Activated CD8-positive, alpha-beta T cell treated with anti-CD3 and anti-CD28 coated beads, Interleukin-2, amount 10 ng/mL, durations not matched to agents 7 days and 5 days (primary cell): Measurements from ENCODE around the gene ODC1. TPM values are rescaled to one million over a fixed set of nuclear protein-coding genes. Genes with fewer than 3 reads are reported as not detected.
"Not testable (repeated sequence)": the region's sequence is repeated elsewhere in the genome, so short reads cannot be mapped to it uniquely, and the experiment has no call there.

Experiments used
- ATAC-seq: fragments of 150-1000 bp; cut with Tn5 transposase; one replicate; pipeline ENCODE4 v1.10.0; 2021; ENCODE audit warnings: moderate library complexity
- CTCF ChIA-PET: fragments of 350-600 bp; sonication (Branson Sonifier 250); formaldehyde crosslinking; loops from one replicate; lab custom pipeline; 2021; ENCODE audit warnings: antibody characterized with exemption; lab: Charles Lee
- POLR2A ChIA-PET: fragments of 350-600 bp; sonication (Branson Sonifier 250); formaldehyde crosslinking; loops from one replicate; lab custom pipeline; 2021; ENCODE audit warnings: antibody characterized with exemption; lab: Charles Lee
- DNase-seq: peaks from one replicate; pipeline ENCODE4 v3.0.0-alpha.2; 2020
- H3K27ac Mint-ChIP-seq: one replicate; pipeline ENCODE4 v1.8.0; 2021; ENCODE audit warnings: mild to moderate bottlenecking, mixed read lengths
- H3K27me3 Mint-ChIP-seq: one replicate; pipeline ENCODE4 v1.8.0; 2021; ENCODE audit warnings: low read depth, mixed read lengths
- H3K36me3 Mint-ChIP-seq: one replicate; pipeline ENCODE4 v1.8.0; 2021; ENCODE audit warnings: low read depth, mixed read lengths
- H3K4me1 Mint-ChIP-seq: one replicate; pipeline ENCODE4 v1.8.0; 2021; ENCODE audit warnings: low read depth, mixed read lengths
- H3K4me3 Mint-ChIP-seq: one replicate; pipeline ENCODE4 v1.8.0; 2021; ENCODE audit warnings: mild to moderate bottlenecking, mixed read lengths
- H3K9me3 Mint-ChIP-seq: one replicate; pipeline ENCODE4 v1.8.0; 2022; ENCODE audit warnings: mixed read lengths; ENCODE audit not compliant: insufficient read depth
- total RNA-seq, 2 experiments: library from RNA; stranded (reverse); gene quantifications; one replicate each; pipeline ENCODE4 v1.2.3, GENCODE V29; 2021

ODC1 gene
- total RNA-seq, 2 experiments from 2014 or later, result 54.4 to 54.6 TPM

DNA sequence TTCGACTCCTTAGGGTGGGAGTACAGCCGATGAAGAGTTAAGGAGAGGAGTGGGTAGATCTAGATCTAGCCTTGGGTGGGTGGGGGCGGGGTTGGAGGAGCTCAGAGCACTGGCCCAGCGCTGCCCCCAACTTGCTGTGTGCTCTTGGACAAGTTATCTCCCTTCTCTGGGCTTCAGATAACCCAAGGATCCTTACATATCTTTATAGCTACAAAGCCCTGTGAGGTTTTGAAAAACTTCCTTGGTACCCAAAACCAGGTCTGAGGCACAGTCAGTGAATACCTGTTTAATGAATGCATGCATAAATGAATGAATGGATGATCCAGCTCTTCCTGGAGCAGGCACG, 1.3 kb upstream of the ODC1 start:
- Mint-ChIP-seq H3K27ac (peak overlapping the region; percentile 91), H3K9me3 (no peaks in the 10 kb centered on the region), H3K4me1 (peaks cover 43% of the 10 kb centered on the region), H3K27me3 (no peaks in the 10 kb centered on the region), H3K36me3 (peaks cover 9% of the 10 kb centered on the region), H3K4me3 (peak overlapping the region; percentile 82)
- DNase-seq (no peak), ATAC-seq (no peak)
- POLR2A ChIA-PET, result interaction anchor here (0.6 kb wide), 1 partner anchor 210 kb away, joined by 3 read pairs; no protein-coding TSS in a partner anchor
- CTCF ChIA-PET, result interaction anchor here (0.9 to 1.6 kb wide), 6 partner anchors 10 to 219 kb away, joined by 3 to 5 read pairs (median 3); no protein-coding TSS in a partner anchor

DNA sequence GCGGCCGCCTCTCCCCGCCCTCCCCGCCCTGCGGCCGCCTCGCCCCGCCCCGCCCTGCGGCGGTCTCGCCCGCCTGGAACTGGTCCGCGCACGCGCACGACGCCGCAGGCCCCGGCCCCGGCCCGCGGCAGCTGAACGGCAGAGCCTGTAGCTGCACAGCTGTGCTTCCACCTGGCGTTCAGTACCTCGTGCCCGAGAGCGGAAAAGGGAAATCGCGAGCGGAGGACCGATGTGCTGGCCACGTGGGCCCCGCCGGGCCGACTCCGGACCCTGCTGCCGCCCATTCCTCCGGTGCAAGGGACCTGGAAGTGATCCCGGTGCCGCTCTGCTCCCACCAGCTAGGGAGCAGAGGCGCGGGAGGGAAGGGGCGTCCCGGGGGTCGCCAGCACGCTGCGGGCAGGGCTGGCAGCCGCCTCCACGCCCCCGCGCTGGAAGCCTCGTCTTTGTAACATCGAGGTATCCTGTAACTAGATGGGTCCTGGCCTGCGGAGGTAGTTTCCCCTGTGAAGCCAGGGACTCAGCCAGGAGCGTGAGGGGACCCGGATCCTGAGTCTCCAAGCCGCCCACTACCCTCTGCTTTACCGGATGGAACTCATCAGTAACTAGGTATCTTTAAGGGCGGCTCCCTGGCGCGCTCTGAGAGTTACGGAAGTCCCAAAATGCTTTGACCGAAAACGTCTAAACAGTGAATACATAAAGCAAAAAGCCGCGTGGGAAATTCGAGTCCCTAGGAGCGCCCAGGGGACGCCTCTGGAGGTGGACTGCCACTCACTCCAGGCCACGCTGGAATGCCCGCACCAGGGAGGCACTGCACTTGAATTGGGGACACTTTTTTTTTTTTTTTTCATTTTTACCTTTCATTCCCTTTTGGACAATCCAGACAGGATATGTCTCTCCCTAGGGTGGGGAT, 704 bp upstream of the ODC1 start:
- Mint-ChIP-seq H3K27ac (peak overlapping the region; percentile 91), H3K27me3 (no peaks in the 10 kb centered on the region), H3K4me1 (peaks cover 46% of the 10 kb centered on the region), H3K4me3 (peak overlapping the region; percentile 82), H3K36me3 (peaks cover 15% of the 10 kb centered on the region), H3K9me3 (no peaks in the 10 kb centered on the region)
- CTCF ChIA-PET, result interaction anchor here (0.7 to 5.1 kb wide), 15 partner anchors 9 to 376 kb away, joined by 3 to 47 read pairs (median 4); partner anchors contain the start of gene NOL10
- ATAC-seq, result peak; percentile 72
- POLR2A ChIA-PET, result interaction anchor here (0.6 to 1.9 kb wide), 10 partner anchors 12 to 331 kb away, joined by 3 to 6 read pairs (median 4); partner anchors contain the start of genes NOL10 and RRM2
- peak; percentile 95 for DNase-seq

DNA sequence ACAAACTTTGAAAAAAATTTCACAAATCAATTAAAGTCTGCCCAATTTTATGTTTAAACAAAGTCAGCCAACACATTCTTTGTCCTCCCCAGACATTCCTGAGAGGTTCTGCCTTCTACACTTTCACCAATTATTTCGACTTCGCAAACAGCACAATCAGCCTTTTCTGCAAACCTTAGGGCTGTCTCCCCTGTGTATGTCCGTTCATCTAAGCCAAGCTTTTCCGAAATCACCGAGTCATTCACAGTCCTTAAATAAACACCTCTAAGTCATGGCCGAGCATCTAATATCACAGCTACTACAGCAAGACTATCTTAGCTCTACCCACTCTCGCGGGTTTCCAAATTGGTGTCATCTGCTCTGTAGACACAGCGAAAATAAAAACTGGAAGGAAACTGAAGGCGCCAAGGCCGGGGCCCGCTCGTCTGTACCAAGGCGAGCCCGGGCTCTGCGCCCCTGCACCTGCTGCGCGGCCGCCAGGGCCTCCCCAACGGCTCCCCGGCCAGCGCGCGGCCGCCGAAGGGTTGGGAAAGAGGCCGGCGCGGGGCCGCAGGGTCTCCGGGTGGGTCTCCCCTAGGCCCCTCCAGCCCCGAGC, 730 bp downstream of the ODC1 start:
- Mint-ChIP-seq H3K4me1 (peaks cover 43% of the 10 kb centered on the region), H3K36me3 (peaks cover 24% of the 10 kb centered on the region), H3K27ac (peak overlapping the region; percentile 84), H3K27me3 (no peaks in the 10 kb centered on the region), H3K9me3 (no peaks in the 10 kb centered on the region), H3K4me3 (peak overlapping the region; percentile 87)
- DNase-seq (peak; percentile 64), ATAC-seq (peak; percentile 18)
- CTCF ChIA-PET, result interaction anchor here (1.1 to 5.1 kb wide), 13 partner anchors 8 to 648 kb away, joined by 3 to 47 read pairs (median 4); partner anchors contain the start of gene NOL10
- POLR2A ChIA-PET, result interaction anchor here (1.0 to 1.9 kb wide), 6 partner anchors 46 to 326 kb away, joined by 3 to 6 read pairs (median 5); partner anchors contain the start of gene RRM2

DNA sequence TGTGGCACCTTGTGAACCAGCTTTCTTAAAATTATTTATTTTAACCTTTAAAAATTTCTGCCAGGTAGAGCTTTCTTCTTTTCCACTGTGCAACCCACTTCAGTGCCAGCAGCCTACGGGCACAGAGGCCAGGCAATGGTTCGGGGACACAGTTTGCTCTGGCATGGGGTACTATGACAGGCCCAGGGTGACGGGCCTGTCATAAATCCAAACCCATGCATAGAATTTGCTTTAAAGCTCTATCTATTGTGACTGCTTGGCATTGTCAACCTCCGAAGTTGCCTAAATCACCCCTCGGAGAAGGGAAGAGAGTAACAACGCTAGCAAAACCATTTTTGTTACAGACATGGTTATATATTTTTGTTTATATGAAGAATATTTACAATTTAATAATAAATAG, 1.5 kb downstream of the ODC1 start:
- POLR2A ChIA-PET, result interaction anchor here (0.8 to 1.2 kb wide), 2 partner anchors 14 to 208 kb away, joined by 3 read pairs; no protein-coding TSS in a partner anchor
- H3K36me3 Mint-ChIP-seq, result peaks cover 30% of the 10 kb centered on the region
- peaks cover 43% of the 10 kb centered on the region for H3K4me1 Mint-ChIP-seq
- CTCF ChIA-PET, result interaction anchor here (1.1 to 5.1 kb wide), 10 partner anchors 7 to 647 kb away, joined by 3 to 47 read pairs (median 4); no protein-coding TSS in a partner anchor
- H3K9me3 Mint-ChIP-seq, result no peaks in the 10 kb centered on the region
- no peak for DNase-seq
- no peak for ATAC-seq
- peak overlapping the region; percentile 65 for H3K4me3 Mint-ChIP-seq
- no peak overlapping the region for H3K27ac Mint-ChIP-seq
- no peaks in the 10 kb centered on the region for H3K27me3 Mint-ChIP-seq

DNA sequence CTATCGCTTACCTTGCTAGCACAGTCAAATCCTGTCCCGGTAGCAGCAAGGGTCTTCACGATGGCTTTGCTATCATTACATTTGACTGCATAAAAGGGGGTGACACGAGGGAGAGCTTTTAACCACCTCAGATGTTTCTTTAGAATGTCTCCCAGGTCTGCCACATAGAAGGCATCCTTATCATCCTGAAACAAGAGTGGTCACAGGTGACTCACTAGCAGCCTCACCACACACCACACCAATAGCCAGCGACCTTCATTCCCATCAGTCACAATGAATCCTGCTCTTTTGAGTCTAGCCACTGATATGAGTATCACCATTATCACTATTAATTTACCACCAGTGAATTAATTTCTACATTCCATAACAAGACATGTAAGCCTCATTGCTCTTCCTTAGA, 3.7 kb downstream of the ODC1 start:
- ATAC-seq, result no peak
- H3K4me3 Mint-ChIP-seq, result no peak overlapping the region
- H3K4me1 Mint-ChIP-seq, result peaks cover 32% of the 10 kb centered on the region

DNA sequence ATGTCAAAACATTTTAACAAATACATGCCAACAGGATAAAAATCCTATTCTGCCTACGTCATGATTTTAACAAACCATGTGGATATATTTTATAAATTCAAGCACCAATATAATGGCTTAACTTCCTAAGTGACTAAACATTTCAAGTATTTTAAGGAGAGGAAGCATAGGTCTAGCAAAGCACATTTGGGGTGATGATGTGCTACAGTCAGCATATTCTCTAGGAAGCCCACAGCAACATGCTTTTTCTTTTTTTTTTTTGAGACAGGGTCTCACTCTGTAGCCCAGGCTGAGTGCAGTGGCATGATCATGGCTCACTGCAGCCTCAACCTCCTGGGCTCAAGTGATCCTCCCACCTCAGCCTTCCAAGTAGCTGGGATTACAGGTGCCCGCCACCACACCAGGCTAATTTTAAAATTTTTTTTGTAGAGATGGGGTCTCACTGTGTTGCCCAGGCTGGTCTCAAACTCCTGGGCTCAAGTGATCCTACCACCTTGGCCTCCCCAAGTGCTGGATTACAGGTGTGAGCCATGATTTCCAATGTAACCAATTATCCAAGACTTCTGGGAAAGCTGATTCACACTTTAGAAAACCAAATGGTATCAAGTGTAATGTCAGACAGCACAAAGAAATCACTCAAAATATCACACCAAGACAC, 5.5 kb downstream of the ODC1 start:
- peaks cover 28% of the 10 kb centered on the region for H3K4me1 Mint-ChIP-seq
- CTCF ChIA-PET, result interaction anchor here (1.0 to 2.5 kb wide), 4 partner anchors 8 to 369 kb away, joined by 3 to 8 read pairs (median 6); no protein-coding TSS in a partner anchor
- H3K27me3 Mint-ChIP-seq, H3K9me3 Mint-ChIP-seq, H3K27ac Mint-ChIP-seq, ATAC-seq, DNase-seq, POLR2A ChIA-PET, H3K4me3 Mint-ChIP-seq: not testable (repeated sequence)
- H3K36me3 Mint-ChIP-seq, result peaks cover 50% of the 10 kb centered on the region

More for the DNA sequence above, 3.7 kb downstream of the ODC1 start:
- ChIA-PET POLR2A (no interaction called here), CTCF (interaction anchor here (1.7 to 5.1 kb wide), 4 partner anchors 9 to 320 kb away, joined by 5 to 47 read pairs (median 14); no protein-coding TSS in a partner anchor)
- Mint-ChIP-seq H3K27ac (no peak overlapping the region), H3K36me3 (peaks cover 42% of the 10 kb centered on the region), H3K27me3 (no peaks in the 10 kb centered on the region), H3K9me3 (no peaks in the 10 kb centered on the region)
- peak; percentile 43 for DNase-seq

DNA sequence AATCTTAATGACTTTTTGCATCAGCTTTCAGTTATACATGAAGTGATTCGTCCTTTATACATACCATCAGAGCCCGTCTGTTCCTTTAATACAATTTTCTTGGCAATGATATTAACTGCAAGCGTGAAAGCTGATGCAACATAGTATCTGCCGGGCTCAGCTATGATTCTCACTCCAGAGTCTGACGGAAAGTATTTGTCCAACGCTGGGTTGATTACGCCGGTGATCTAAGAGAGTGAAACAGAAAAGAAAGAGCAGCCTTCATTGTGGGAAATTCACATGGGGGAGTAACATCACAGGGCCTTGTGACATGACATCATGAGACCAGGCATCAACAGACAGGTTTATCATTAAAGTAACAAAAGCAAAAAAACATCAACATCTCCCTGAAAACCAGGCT, 6.2 kb downstream of the ODC1 start:
- CTCF ChIA-PET, result interaction anchor here (0.8 to 2.5 kb wide), 2 partner anchors 34 to 317 kb away, joined by 3 to 7 read pairs; no protein-coding TSS in a partner anchor
- no peaks in the 10 kb centered on the region for H3K9me3 Mint-ChIP-seq
- no peak for ATAC-seq
- POLR2A ChIA-PET, result no interaction called here
- H3K4me3 Mint-ChIP-seq, result no peak overlapping the region
- no peak overlapping the region for H3K27ac Mint-ChIP-seq
- H3K4me1 Mint-ChIP-seq, result peaks cover 23% of the 10 kb centered on the region
- DNase-seq, result no peak
- no peaks in the 10 kb centered on the region for H3K27me3 Mint-ChIP-seq
- H3K36me3 Mint-ChIP-seq, result peaks cover 47% of the 10 kb centered on the region

DNA sequence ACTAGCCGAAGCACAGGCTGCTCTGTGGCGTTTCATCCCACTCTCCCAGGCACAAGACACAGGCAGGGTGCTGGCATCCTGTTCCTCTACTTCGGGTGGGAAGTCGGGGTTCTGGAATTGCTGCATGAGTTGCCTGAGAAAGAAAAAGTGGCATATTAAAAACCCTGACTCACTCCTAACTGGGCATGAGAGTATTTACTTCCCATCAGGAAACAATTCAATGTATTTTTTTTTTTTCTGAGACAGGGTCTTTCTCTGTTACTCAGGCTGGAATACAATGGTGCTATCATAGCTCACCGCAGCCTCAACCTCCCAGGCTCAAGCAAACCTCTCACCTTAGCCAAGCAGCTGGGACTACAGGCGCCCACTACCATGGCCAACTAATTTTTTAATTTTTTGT, 7.4 kb downstream of the ODC1 start:
- no peak overlapping the region for H3K4me3 Mint-ChIP-seq
- DNase-seq (no peak), ATAC-seq (no peak)
- ChIA-PET CTCF (interaction anchor here (1.2 to 4.6 kb wide), 2 partner anchors 228 to 368 kb away, joined by 8 to 23 read pairs; no protein-coding TSS in a partner anchor), POLR2A (no interaction called here)
- no peak overlapping the region for H3K27ac Mint-ChIP-seq
- H3K36me3 Mint-ChIP-seq, result peaks cover 47% of the 10 kb centered on the region
- H3K27me3 Mint-ChIP-seq, result no peaks in the 10 kb centered on the region
- no peaks in the 10 kb centered on the region for H3K9me3 Mint-ChIP-seq
- peaks cover 14% of the 10 kb centered on the region for H3K4me1 Mint-ChIP-seq

DNA sequence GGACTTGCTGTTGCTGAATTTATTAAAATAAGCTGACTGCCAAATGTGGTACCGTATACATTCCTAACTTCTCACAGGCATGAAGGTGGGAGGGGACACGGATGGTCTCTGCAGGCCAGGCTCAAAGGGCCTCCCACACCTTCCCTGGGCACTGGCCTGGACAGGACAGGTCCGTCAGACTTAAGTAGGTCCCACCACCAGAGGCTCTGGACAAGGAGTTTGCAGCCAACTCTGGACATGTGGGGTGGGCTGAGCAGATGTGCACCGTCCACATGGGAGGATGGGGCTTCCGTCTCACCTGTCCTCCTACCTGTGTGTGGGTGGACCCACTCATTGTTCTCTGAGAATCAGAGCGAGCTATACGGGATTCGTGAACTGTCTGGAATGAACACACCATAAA, 8.2 kb downstream of the ODC1 start:
- CTCF ChIA-PET, result interaction anchor here (1.1 to 4.6 kb wide), 5 partner anchors 9 to 370 kb away, joined by 3 to 23 read pairs (median 4); partner anchors contain the start of gene ODC1

DNA sequence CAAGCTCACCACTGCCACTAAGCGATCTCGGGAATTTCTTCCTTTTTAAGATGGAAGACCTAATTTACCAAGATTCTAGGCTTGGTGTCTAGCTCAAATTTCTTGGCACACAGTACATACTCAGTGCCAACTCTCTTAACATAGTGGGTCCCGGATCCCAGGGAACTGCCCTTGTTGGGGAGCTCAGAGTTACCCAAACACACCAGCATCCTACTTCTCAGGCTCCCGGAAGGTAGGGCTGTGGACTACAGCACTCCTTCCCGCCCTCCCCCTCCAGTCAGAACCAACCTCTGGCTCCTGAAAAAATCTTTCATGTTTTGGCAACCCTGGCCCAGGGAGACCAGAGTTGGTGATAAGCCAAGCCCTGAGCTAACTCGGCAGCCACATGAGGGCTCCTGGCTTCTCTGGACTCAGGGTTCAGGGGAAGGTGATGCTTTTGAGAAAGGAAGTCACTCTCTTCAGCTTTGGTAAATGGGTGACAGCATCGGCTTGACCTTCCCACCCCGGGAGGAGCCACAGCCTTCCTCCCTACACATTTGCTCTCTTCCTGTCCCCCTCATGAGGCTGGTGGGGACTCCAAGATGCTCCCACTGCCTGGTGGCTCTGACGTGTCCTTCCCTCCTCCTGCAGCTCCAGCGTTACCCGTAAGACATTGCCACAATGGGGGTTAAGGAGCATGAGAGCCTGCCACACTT, 8.8 kb downstream of the ODC1 start:
- DNase-seq (no peak), ATAC-seq (no peak)
- Mint-ChIP-seq H3K36me3 (peaks cover 41% of the 10 kb centered on the region), H3K4me1 (peaks cover 6% of the 10 kb centered on the region), H3K27me3 (no peaks in the 10 kb centered on the region), H3K4me3 (no peak overlapping the region), H3K27ac (no peak overlapping the region), H3K9me3 (no peaks in the 10 kb centered on the region)
- ChIA-PET POLR2A (no interaction called here), CTCF (interaction anchor here (0.8 to 4.6 kb wide), 8 partner anchors 8 to 369 kb away, joined by 3 to 23 read pairs (median 4); partner anchors contain the start of gene ODC1)

More for the DNA sequence above, 8.2 kb downstream of the ODC1 start:
- POLR2A ChIA-PET, result no interaction called here
- Mint-ChIP-seq H3K4me1 (peaks cover 9% of the 10 kb centered on the region), H3K36me3 (peaks cover 47% of the 10 kb centered on the region), H3K9me3 (no peaks in the 10 kb centered on the region), H3K27me3 (no peaks in the 10 kb centered on the region), H3K27ac (no peak overlapping the region), H3K4me3 (no peak overlapping the region)
- no peak for ATAC-seq
- DNase-seq, result no peak
